ENCODE data around the gene MUC5AC. TPM values are rescaled to one million over a fixed set of nuclear protein-coding genes. Genes with fewer than 3 reads are reported as not detected.

Gene MUC5AC
- total RNA-seq, 4 donors from 2014 or later, result not detected

GRCh38 chr11:1228921-1229451, 71.2 kb downstream of the MUC5AC start:
- 81% methylated on average over 16 of the region's 18 CpGs; no CpG with 5 or more reads in 1 of the 2 donors for WGBS, 2 donors
- Histone ChIP-seq H3K9me3 (no peaks in the 10 kb centered on the region), H3K27ac (no peak overlapping the region), H3K4me1 (no peaks in the 10 kb centered on the region), H3K36me3 (no peaks in the 10 kb centered on the region), H3K4me3 (replicated peaks in 1 of 3) (no peak overlapping the region), H3K27me3 (no peaks in the 10 kb centered on the region)
- DNase-seq, result no peak
- TF ChIP-seq CTCF (IDR thresholded peaks at IDR 0.05) (no peak), POLR2A (IDR thresholded peaks at IDR 0.05) (no peak)
- intact Hi-C loops (cut with DNase I), result no loop called here

- H3K27ac ChIP-seq, result no peak overlapping the region
- H3K9me3 ChIP-seq, result no peaks in the 10 kb centered on the region
- H3K4me1 ChIP-seq, result no peaks in the 10 kb centered on the region
- 90% methylated on average over 2 of the region's 27 CpGs; no CpG with 5 or more reads in 1 of the 2 donors for WGBS, 2 donors
- H3K36me3 ChIP-seq, result no peaks in the 10 kb centered on the region
- intact Hi-C loops (cut with DNase I), result no loop called here
- no peak for DNase-seq
- TF ChIP-seq CTCF (IDR thresholded peaks at IDR 0.05), result no peak
- TF ChIP-seq POLR2A (IDR thresholded peaks at IDR 0.05), result no peak
- no peak overlapping the region for H3K4me3 ChIP-seq (replicated peaks in 1 of 3)
- H3K27me3 ChIP-seq, result no peaks in the 10 kb centered on the region
Observed at GRCh38 chr11:1229471-1230120, 71.8 kb downstream of the MUC5AC start.

- intact Hi-C loops (cut with DNase I), result no loop called here
- WGBS, 2 donors, result 20 to 75% methylated on average over 1 of the region's 5 CpGs
Observed at GRCh38 chr11:1230121-1230455, 72.3 kb downstream of the MUC5AC start.

GRCh38 chr11:1230456-1231395, 73.0 kb downstream of the MUC5AC start:
- Histone ChIP-seq H3K27me3 (no peaks in the 10 kb centered on the region), H3K36me3 (no peaks in the 10 kb centered on the region), H3K9me3 (no peaks in the 10 kb centered on the region), H3K27ac (no peak overlapping the region), H3K4me3 (replicated peaks in 1 of 3) (no peak overlapping the region), H3K4me1 (no peaks in the 10 kb centered on the region)
- WGBS, 2 donors, result 74 to 76% methylated on average over 15 to 37 of the region's 45 CpGs
- TF ChIP-seq CTCF (IDR thresholded peaks at IDR 0.05), result no peak
- no peak for DNase-seq
- intact Hi-C loops (cut with DNase I), result no loop called here

More at GRCh38 chr11:1230121-1230455, 72.3 kb downstream of the MUC5AC start:
- Histone ChIP-seq H3K27ac (no peak overlapping the region), H3K4me1 (no peaks in the 10 kb centered on the region), H3K36me3 (no peaks in the 10 kb centered on the region), H3K4me3 (replicated peaks in 1 of 3) (no peak overlapping the region), H3K9me3 (no peaks in the 10 kb centered on the region), H3K27me3 (no peaks in the 10 kb centered on the region)
- TF ChIP-seq POLR2A (IDR thresholded peaks at IDR 0.05) (no peak), CTCF (IDR thresholded peaks at IDR 0.05) (no peak)
- no peak for DNase-seq
